Eye (tissue), 1 donor: ENCODE data around the gene DYNC1LI1.
"Not testable (repeated sequence)": the region's sequence is repeated elsewhere in the genome, so short reads cannot be mapped to it uniquely, and the experiment has no call there.

Experiments
- DNase-seq: peaks from one replicate; pipeline ENCODE4 v3.0.0-alpha.2; 2015

The DYNC1LI1 gene

GRCh38 chr3:32578669-32579068, 8.0 kb upstream of the DYNC1LI1 start:
- DNase-seq: not testable (repeated sequence)

GRCh38 chr3:32577581-32578556, 7.2 kb upstream of the DYNC1LI1 start:
- DNase-seq: no peak

- no peak for DNase-seq
Observed at GRCh38 chr3:32577174-32577573, 6.5 kb upstream of the DYNC1LI1 start.

- DNase-seq: no peak
Observed at GRCh38 chr3:32575451-32576113, 4.9 kb upstream of the DYNC1LI1 start.

GRCh38 chr3:32571192-32571485, 481 bp upstream of the DYNC1LI1 start:
- DNase-seq: no peak

- DNase-seq: peak; percentile 88
Observed at GRCh38 chr3:32569540-32570420, 878 bp downstream of the DYNC1LI1 start.

- DNase-seq: no peak
Observed at GRCh38 chr3:32568953-32569352, 1.7 kb downstream of the DYNC1LI1 start.

- DNase-seq: no peak
Observed at GRCh38 chr3:32564195-32564594, 6.5 kb downstream of the DYNC1LI1 start.

GRCh38 chr3:32562640-32563039, 8.0 kb downstream of the DYNC1LI1 start:
- DNase-seq: no peak

- no peak for DNase-seq
Observed at GRCh38 chr3:32557640-32558352, 12.9 kb downstream of the DYNC1LI1 start.

- no peak for DNase-seq
Observed at GRCh38 chr3:32556332-32556731, 14.3 kb downstream of the DYNC1LI1 start.

- no peak for DNase-seq
Observed at GRCh38 chr3:32553973-32554372, 16.7 kb downstream of the DYNC1LI1 start.

- DNase-seq: no peak
Observed at GRCh38 chr3:32553459-32553858, 17.2 kb downstream of the DYNC1LI1 start.

GRCh38 chr3:32552013-32552412, 18.6 kb downstream of the DYNC1LI1 start:
- no peak for DNase-seq

GRCh38 chr3:32551496-32551895, 19.2 kb downstream of the DYNC1LI1 start:
- no peak for DNase-seq

- DNase-seq: no peak
Observed at GRCh38 chr3:32551087-32551486, 19.6 kb downstream of the DYNC1LI1 start.

GRCh38 chr3:32545305-32545704, 25.4 kb downstream of the DYNC1LI1 start:
- DNase-seq: no peak

- no peak for DNase-seq
Observed at GRCh38 chr3:32544894-32545293, 25.8 kb downstream of the DYNC1LI1 start.

- no peak for DNase-seq
Observed at GRCh38 chr3:32542807-32543206, 27.9 kb downstream of the DYNC1LI1 start.

- no peak for DNase-seq
Observed at GRCh38 chr3:32540899-32541298, 29.8 kb downstream of the DYNC1LI1 start.

GRCh38 chr3:32532434-32532833, 38.2 kb downstream of the DYNC1LI1 start:
- no peak for DNase-seq

- no peak for DNase-seq
Observed at GRCh38 chr3:32531010-32531647, 39.5 kb downstream of the DYNC1LI1 start.
